VCaP (cell line): ENCODE results near the gene SHTN1.

Experiments used
- H3K27ac ChIP-seq: fragments of 450-650 bp; 2 replicates; pipeline ENCODE4 v1.5.1; 2017
- TF ChIP-seq, protein P1 (sequence below): fragments of 450-650 bp; conservative IDR thresholded peaks from 2 replicates; pipeline ENCODE4 v1.5.1; 2017; ENCODE audit warnings: mild to moderate bottlenecking, moderate library complexity

Gene SHTN1

DNA sequence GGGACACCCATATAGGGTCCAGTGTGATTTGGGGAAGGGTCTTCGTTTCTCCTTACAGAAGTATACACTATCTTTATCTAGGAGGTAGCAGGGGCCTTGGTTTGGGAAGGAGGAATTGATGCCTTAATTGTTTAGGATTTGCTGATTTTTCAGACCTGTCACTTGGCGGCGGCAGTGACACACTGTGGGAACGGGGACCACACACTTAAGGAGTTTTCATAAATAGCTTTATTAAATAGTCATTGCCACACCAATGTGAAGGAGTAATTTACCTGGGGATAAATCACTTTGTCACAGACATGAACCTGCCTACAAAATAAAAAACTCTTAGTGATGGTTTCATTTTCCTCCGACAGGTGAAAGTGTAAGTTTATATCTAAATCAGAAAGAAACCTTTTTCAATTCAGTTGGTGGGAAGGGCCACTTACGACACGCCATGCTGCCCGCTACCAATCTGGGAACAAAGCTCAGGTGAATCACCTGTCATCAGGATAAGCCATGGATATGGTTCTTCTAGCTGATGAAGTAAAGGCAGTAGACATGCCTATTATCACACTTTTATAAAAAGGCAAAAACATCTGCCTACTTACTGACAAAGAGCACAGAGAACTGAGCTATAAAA is 168.0 kb downstream of the SHTN1 start:
- H3K27ac ChIP-seq = no peak overlapping the region
- TF ChIP-seq, protein P1, sequence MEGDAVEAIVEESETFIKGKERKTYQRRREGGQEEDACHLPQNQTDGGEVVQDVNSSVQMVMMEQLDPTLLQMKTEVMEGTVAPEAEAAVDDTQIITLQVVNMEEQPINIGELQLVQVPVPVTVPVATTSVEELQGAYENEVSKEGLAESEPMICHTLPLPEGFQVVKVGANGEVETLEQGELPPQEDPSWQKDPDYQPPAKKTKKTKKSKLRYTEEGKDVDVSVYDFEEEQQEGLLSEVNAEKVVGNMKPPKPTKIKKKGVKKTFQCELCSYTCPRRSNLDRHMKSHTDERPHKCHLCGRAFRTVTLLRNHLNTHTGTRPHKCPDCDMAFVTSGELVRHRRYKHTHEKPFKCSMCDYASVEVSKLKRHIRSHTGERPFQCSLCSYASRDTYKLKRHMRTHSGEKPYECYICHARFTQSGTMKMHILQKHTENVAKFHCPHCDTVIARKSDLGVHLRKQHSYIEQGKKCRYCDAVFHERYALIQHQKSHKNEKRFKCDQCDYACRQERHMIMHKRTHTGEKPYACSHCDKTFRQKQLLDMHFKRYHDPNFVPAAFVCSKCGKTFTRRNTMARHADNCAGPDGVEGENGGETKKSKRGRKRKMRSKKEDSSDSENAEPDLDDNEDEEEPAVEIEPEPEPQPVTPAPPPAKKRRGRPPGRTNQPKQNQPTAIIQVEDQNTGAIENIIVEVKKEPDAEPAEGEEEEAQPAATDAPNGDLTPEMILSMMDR = peak; percentile 38

DNA sequence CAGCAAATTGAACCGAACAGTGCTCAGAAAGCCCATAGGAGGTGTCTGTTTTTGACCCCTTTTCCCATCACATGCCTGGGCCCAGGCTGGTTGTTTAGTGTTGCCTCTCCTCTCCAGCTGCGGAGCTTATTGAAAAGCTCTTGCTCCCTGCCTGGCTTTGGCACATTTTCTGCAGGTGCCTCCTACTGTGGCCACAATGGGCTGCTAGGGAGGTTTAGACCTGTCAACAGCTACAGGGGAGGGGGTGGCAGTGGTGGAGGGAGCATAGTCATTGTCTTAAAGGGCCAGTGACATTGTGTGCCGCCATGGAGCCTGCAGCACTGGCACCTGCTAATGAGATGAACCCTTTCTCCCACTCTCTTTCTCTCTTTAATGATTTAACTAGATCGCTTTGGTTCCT is 168.9 kb downstream of the SHTN1 start:
- H3K27ac ChIP-seq = no peak overlapping the region
- TF ChIP-seq, protein P1 = no peak

GRCh38 chr10:116835658-116836057 is 169.3 kb downstream of the SHTN1 start:
- no peak overlapping the region for H3K27ac ChIP-seq
- TF ChIP-seq, protein P1 = no peak

DNA sequence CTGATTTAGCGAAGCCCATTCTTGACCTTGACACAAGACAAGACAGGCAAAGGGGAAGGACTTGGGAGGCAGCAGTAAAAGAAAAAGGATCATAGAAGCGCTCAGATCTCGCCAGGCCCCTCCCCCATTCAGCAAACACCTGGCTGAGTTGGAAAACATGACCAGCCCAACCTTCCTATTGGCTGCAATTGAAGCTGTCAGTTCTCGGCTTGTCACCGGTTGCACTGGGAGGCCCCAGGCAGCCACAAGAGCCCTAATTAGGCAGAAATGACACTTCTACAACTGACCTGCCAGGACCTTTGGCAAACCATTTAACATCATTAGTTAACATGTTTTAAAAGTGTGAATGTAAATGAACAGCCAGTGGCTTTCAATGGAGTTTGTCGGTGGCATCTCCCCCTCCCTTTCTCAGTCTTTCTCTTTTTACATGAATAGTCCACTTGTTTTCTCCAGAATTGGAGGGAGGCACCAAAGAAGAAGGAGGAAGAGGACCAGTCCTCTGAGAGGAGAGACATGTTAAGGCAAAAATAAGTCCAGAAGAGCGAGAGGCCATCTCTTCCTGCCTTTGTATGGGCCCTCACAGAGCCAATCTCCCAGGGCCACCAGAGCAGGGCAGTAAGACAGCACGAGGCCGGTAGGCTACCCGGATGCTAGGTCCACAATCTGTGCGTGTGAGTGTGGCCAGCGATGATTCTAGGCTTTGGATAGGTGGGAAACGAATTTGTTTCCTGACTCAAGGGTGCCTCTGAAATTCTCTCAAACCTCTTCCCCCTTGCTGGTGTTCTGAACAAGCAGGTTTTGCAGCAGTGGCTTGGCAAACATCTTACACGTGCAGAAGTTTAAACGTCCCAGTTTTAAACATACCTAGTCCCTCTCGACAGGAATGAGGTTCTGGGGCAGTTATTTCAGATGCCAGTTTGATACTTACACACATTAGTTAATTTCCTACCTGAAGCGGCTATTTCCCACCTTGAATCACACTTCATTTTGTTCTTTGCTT is 170.7 kb downstream of the SHTN1 start:
- TF ChIP-seq, protein P1 = no peak
- no peak overlapping the region for H3K27ac ChIP-seq

DNA sequence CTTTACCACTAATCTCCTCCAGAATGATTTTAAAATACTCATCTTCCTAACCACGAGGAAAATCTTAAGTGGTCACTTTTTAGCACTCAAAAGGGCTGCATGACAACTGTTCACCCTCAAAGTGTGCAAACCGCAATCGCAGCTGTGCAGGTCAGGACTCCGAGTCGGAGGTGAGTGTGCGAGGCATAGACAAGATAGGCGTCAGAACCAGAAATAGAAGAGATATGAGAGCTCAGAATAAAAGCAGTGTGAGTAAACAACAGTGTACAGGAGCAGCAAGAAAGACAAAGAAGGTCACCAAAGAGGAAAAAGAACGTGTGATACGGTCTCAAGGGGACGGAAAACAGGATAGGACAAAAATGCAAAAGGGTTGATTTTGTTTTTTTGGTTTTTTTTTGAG is 173.2 kb downstream of the SHTN1 start:
- TF ChIP-seq, protein P1 = no peak
- no peak overlapping the region for H3K27ac ChIP-seq
